PFSK-1 (cell line): ENCODE results near the gene ATF7IP2.

Experiments
- POLR2AphosphoS5 ChIP-seq: IDR thresholded peaks from 2 replicates; pipeline ENCODE4 v1.6.1; 2012; ENCODE audit warnings: low read depth, mild to moderate bottlenecking, control low read depth, low read length, moderate library complexity
- SIN3A ChIP-seq: IDR thresholded peaks from 2 replicates; pipeline ENCODE4 v1.6.1; 2012; ENCODE audit warnings: mild to moderate bottlenecking, low read length, moderate library complexity, borderline replicate concordance; ENCODE audit not compliant: insufficient read depth
- TAF1 ChIP-seq: IDR thresholded peaks from 2 replicates; pipeline ENCODE4 v1.6.1; 2012; ENCODE audit warnings: low read length, control low read depth, borderline replicate concordance; ENCODE audit not compliant: insufficient read depth
- TF ChIP-seq, protein P1 (sequence below), 2 experiments: IDR thresholded peaks; 2 replicates each; pipeline versions ENCODE4 v1.6.1 to v1.8.0; 2011 to 2012; ENCODE audit warnings: low read depth in 2 of 2, low read length in 2 of 2, control low read depth in 1 of 2, inconsistent platforms in 1 of 2, mild to moderate bottlenecking in 1 of 2, moderate library complexity in 1 of 2; ENCODE audit not compliant: insufficient read depth in 1 of 2

DNA sequence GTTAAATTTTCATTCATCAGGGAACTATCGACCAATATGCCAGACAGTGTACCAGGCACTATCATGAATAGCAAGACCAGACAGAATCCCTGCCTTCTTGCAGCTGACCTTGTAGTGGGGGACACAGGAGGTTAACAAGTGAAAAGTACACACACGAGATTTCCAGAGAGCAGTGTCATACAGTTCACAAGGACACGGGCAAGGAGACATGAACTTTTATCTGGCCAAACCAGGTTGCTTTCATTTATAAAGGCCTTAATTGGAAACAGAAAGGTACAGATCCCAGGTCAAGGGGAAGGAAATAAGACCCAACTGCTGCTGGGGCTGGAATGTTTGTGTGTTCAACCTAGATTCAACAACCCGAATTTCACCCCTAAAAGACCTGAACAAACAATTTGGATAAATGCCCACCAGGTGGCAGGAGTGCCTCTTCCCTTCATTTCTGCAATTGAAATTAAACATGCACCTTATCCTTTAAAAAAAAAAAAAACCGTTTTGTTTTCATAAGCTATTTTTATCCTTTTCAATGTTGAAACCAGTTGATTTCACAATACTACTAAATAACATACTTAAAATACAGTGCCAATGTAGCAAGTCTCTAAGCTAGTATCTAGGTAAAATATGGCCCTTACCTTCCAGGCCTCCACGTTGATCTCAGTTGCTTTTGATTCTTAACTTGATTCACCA is 128.7 kb downstream of the ATF7IP2 start:
- TF ChIP-seq, protein P1, sequence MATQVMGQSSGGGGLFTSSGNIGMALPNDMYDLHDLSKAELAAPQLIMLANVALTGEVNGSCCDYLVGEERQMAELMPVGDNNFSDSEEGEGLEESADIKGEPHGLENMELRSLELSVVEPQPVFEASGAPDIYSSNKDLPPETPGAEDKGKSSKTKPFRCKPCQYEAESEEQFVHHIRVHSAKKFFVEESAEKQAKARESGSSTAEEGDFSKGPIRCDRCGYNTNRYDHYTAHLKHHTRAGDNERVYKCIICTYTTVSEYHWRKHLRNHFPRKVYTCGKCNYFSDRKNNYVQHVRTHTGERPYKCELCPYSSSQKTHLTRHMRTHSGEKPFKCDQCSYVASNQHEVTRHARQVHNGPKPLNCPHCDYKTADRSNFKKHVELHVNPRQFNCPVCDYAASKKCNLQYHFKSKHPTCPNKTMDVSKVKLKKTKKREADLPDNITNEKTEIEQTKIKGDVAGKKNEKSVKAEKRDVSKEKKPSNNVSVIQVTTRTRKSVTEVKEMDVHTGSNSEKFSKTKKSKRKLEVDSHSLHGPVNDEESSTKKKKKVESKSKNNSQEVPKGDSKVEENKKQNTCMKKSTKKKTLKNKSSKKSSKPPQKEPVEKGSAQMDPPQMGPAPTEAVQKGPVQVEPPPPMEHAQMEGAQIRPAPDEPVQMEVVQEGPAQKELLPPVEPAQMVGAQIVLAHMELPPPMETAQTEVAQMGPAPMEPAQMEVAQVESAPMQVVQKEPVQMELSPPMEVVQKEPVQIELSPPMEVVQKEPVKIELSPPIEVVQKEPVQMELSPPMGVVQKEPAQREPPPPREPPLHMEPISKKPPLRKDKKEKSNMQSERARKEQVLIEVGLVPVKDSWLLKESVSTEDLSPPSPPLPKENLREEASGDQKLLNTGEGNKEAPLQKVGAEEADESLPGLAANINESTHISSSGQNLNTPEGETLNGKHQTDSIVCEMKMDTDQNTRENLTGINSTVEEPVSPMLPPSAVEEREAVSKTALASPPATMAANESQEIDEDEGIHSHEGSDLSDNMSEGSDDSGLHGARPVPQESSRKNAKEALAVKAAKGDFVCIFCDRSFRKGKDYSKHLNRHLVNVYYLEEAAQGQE (IDR thresholded peaks at IDR 0.05; ENCODE audit: insufficient read depth in 1 of 2, low read depth in 2 of 2, low read length in 2 of 2) = no peak
- TF ChIP-seq POLR2AphosphoS5 (no peak), SIN3A (no peak), TAF1 (no peak)
